Esophagus muscularis mucosa (tissue), 4 donors: ENCODE data around the gene LRRC4C. TPM values are rescaled to one million over a fixed set of nuclear protein-coding genes. Genes with fewer than 3 reads are reported as not detected.

Experiments used
- DNase-seq: peaks from one replicate; pipeline ENCODE4 v3.0.0-alpha.2; 2017; ENCODE audit errors: extremely low spot score
- H3K27ac ChIP-seq, 4 donors: fragments of 200-600 bp; sonication (generic); replicated peaks in 1 of 4; 1 replicate in 3 of 4; 2 replicates in 1 of 4; pipeline ENCODE4 v1.5.1; 2016 to 2019; ENCODE audit warnings: mild to moderate bottlenecking in 1 of 4
- H3K27me3 ChIP-seq, 4 donors: fragments of 200-600 bp; sonication (generic); one replicate each; pipeline versions ENCODE4 v1.5.1 to v1.6.0; 2016 to 2019
- H3K36me3 ChIP-seq, 4 donors: fragments of 200-600 bp; sonication (generic); one replicate each; pipeline ENCODE4 v1.5.1; 2016 to 2019
- H3K4me1 ChIP-seq, 4 donors: fragments of 200-600 bp; sonication (generic); one replicate each; pipeline ENCODE4 v1.5.1; 2016 to 2019
- H3K4me3 ChIP-seq, 4 donors: fragments of 200-600 bp; sonication (generic); 1 replicate in 2 of 4; 2 replicates in 2 of 4; pipeline ENCODE4 v1.5.1; 2016 to 2019; ENCODE audit warnings: mild to moderate bottlenecking in 4 of 4, moderate library complexity in 1 of 4
- H3K9me3 ChIP-seq, 4 donors: fragments of 200-600 bp; sonication (generic); 1 replicate in 3 of 4; 2 replicates in 1 of 4; pipeline ENCODE4 v1.5.1; 2016 to 2019
- EP300 ChIP-seq: sonication (generic); formaldehyde crosslinking; IDR thresholded peaks from one replicate; pipeline ENCODE4 v1.6.1; 2017; ENCODE audit warnings: antibody characterized with exemption
- POLR2A ChIP-seq: fragments of 450-650 bp; IDR thresholded peaks from one replicate; pipeline ENCODE4 v1.6.1; 2017; ENCODE audit warnings: antibody characterized with exemption, moderate library complexity, mild to moderate bottlenecking, low read depth
- POLR2AphosphoS5 ChIP-seq, 2 donors: sonication (generic); formaldehyde crosslinking; IDR thresholded peaks; one replicate each; pipeline ENCODE4 v1.6.1; 2017; ENCODE audit warnings: antibody characterized with exemption in 2 of 2
- WGBS: methylation state at CpG from one replicate; pipeline ENCODE4 v1.1.5; 2018; 5-methylcytosine and 5-hydroxymethylcytosine counted together
- intact Hi-C: fragments of 100-400 bp; cut with DNase I; formaldehyde crosslinking; loops from one replicate; pipeline ENCODE4 v1.15.1; 2023
- total RNA-seq, 4 donors: library from RNA; depleted of rRNA; stranded (reverse); fragments of >200 nt; gene quantifications; one replicate each; pipeline versions ENCODE4 v1.1.0 to v1.2.1, GENCODE V29; 2016
- TF ChIP-seq, protein P1 (sequence below), 3 experiments: fragments of 200-600 bp in 2 of 3; fragments of 450-650 bp in 1 of 3; sonication (generic) in 2 of 3; IDR thresholded peaks; one replicate each; pipeline ENCODE4 v1.5.1; 2017 to 2019; ENCODE audit warnings: antibody characterized with exemption in 3 of 3, mild to moderate bottlenecking in 2 of 3, moderate library complexity in 1 of 3

The LRRC4C gene
- total RNA-seq, 4 donors from 2014 or later = 1.2 to 4.0 (median 2.2) TPM

DNA sequence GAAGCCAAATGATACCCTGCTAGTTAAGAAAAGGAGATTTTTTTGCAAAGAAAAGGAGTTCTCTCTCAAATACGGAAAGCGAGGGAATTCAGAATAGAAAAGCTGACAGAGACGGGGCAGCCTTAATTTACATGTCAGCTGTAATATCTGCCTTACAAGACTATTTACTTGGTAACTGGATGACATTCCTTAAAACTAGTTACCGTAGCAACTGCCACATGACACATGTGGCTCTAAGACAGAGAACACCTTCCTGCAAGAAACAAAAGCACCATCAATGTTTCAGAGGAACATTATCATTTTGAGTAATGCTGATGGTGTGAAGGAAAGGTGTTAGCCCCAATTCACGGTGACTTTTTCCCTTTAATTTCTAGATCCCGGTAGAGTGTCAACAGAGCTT is 222.1 kb downstream of the LRRC4C start:
- 41% methylated on average over 6 of the region's 6 CpGs for WGBS
- Histone ChIP-seq H3K4me3 (no peak overlapping the region), H3K9me3 (no peaks in the 10 kb centered on the region), H3K27me3 (no peaks in the 10 kb centered on the region), H3K4me1 (no peaks in the 10 kb centered on the region), H3K27ac (no peak overlapping the region), H3K36me3 (no peaks in the 10 kb centered on the region)
- TF ChIP-seq, protein P1, sequence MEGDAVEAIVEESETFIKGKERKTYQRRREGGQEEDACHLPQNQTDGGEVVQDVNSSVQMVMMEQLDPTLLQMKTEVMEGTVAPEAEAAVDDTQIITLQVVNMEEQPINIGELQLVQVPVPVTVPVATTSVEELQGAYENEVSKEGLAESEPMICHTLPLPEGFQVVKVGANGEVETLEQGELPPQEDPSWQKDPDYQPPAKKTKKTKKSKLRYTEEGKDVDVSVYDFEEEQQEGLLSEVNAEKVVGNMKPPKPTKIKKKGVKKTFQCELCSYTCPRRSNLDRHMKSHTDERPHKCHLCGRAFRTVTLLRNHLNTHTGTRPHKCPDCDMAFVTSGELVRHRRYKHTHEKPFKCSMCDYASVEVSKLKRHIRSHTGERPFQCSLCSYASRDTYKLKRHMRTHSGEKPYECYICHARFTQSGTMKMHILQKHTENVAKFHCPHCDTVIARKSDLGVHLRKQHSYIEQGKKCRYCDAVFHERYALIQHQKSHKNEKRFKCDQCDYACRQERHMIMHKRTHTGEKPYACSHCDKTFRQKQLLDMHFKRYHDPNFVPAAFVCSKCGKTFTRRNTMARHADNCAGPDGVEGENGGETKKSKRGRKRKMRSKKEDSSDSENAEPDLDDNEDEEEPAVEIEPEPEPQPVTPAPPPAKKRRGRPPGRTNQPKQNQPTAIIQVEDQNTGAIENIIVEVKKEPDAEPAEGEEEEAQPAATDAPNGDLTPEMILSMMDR (IDR thresholded peaks at IDR 0.05) = no peak
- TF ChIP-seq POLR2AphosphoS5 (IDR thresholded peaks at IDR 0.05) = no peak
- no peak for TF ChIP-seq POLR2A
- TF ChIP-seq EP300 = no peak
- intact Hi-C loops = no loop called here
- DNase-seq = no peak

DNA sequence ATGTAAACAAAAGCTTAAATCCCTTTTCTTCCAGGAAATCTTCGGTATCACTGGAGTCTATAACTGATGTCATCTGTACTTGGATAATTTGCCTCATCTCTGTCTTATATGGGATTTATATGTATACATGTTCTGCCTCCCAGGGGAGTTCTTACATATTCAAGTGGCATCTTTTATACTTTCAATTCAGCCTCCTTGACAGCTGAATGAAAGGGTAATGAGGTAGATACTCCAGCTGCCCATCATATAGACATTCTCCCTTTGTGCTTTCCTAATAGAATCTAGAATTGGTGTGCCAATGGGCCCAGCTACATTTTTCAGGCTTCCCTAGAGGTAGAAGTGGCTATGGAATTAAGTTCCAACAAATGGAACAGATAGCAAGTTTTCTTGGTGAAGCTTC is 223.8 kb downstream of the LRRC4C start:
- Histone ChIP-seq H3K4me3 (no peak overlapping the region), H3K27ac (no peak overlapping the region)

GRCh38 chr11:41225856-41226633 is 233.4 kb downstream of the LRRC4C start:
- Histone ChIP-seq H3K27ac (no peak overlapping the region), H3K36me3 (no peaks in the 10 kb centered on the region), H3K9me3 (no peaks in the 10 kb centered on the region), H3K4me1 (no peaks in the 10 kb centered on the region), H3K4me3 (no peak overlapping the region), H3K27me3 (no peaks in the 10 kb centered on the region)
- no peak for DNase-seq
- no peak for TF ChIP-seq POLR2AphosphoS5 (IDR thresholded peaks at IDR 0.05)
- no peak for TF ChIP-seq POLR2A
- TF ChIP-seq, protein P1 (IDR thresholded peaks at IDR 0.05) = no peak
- no peak for TF ChIP-seq EP300
- 54% methylated on average over 3 of the region's 3 CpGs for WGBS
- intact Hi-C loops = no loop called here

More for the DNA sequence above, 223.8 kb downstream of the LRRC4C start:
- Histone ChIP-seq H3K27me3 (no peaks in the 10 kb centered on the region), H3K36me3 (no peaks in the 10 kb centered on the region), H3K9me3 (no peaks in the 10 kb centered on the region), H3K4me1 (no peaks in the 10 kb centered on the region)
- DNase-seq = no peak
- TF ChIP-seq, protein P1 (IDR thresholded peaks at IDR 0.05) = no peak
- TF ChIP-seq POLR2AphosphoS5 (IDR thresholded peaks at IDR 0.05) (no peak), EP300 (no peak), POLR2A (no peak)
- WGBS = 60% methylated on average over 1 of the region's 1 CpG
- intact Hi-C loops = no loop called here

GRCh38 chr11:41222236-41222635 is 237.2 kb downstream of the LRRC4C start:
- Histone ChIP-seq H3K27ac (no peak overlapping the region), H3K4me3 (no peak overlapping the region), H3K9me3 (no peaks in the 10 kb centered on the region), H3K36me3 (no peaks in the 10 kb centered on the region), H3K4me1 (no peaks in the 10 kb centered on the region), H3K27me3 (no peaks in the 10 kb centered on the region)
- intact Hi-C loops = no loop called here
- TF ChIP-seq, protein P1 (IDR thresholded peaks at IDR 0.05) = no peak
- TF ChIP-seq EP300 (no peak), POLR2AphosphoS5 (IDR thresholded peaks at IDR 0.05) (no peak), POLR2A (no peak)
- DNase-seq = no peak
- WGBS = 75% methylated on average over 2 of the region's 2 CpGs
